ENCODE data around the gene ORC3. TPM values are rescaled to one million over a fixed set of nuclear protein-coding genes. Genes with fewer than 3 reads are reported as not detected.

Gene ORC3
- total RNA-seq, 2 donors from 2014 or later = 48.3 to 62.4 TPM

- Histone ChIP-seq H3K36me3 (ENCODE audit: control insufficient read depth, insufficient read depth, low read length) (peaks cover 47% of the 10 kb centered on the region), H3K27me3 (ENCODE audit: control insufficient read depth, insufficient read depth, low read length, poor library complexity, severe bottlenecking) (no peaks in the 10 kb centered on the region), H3K4me1 (ENCODE audit: control insufficient read depth, insufficient read depth, low read length) (no peaks in the 10 kb centered on the region), H3K4me3 (ENCODE audit: low read length) (no peak overlapping the region), H3K9ac (ENCODE audit: extremely low read depth, low read length, poor library complexity, severe bottlenecking) (no peak overlapping the region), H3K27ac (ENCODE audit: low read depth, low read length) (no peak overlapping the region), H3K9me3 (ENCODE audit: control insufficient read depth, low read length) (no peaks in the 10 kb centered on the region)
- no peak for DNase-seq
- TF ChIP-seq CTCF (conservative IDR thresholded peaks at IDR 0.05) = no peak
- Mint-ChIP-seq H3K9me3 (no peaks in the 10 kb centered on the region), H3K4me1 (peaks cover under 1% of the 10 kb centered on the region), H3K36me3 (ENCODE audit: low read depth) (peaks cover 49% of the 10 kb centered on the region), H3K27ac (no peak overlapping the region), H3K4me3 (no peak overlapping the region), H3K27me3 (ENCODE audit: insufficient read depth) (no peaks in the 10 kb centered on the region)
- WGBS, 2 experiments (ENCODE audit: insufficient coverage in 1 of 2, insufficient read length in 1 of 2) = 86 to 88% methylated on average over 1 to 2 of the region's 2 CpGs
Observed at GRCh38 chr6:87628424-87628823, 38.5 kb downstream of the ORC3 start.

- Mint-ChIP-seq H3K9me3 (no peaks in the 10 kb centered on the region), H3K4me3 (no peak overlapping the region), H3K27ac (no peak overlapping the region), H3K36me3 (ENCODE audit: low read depth) (peaks cover 46% of the 10 kb centered on the region), H3K4me1 (no peaks in the 10 kb centered on the region), H3K27me3 (ENCODE audit: insufficient read depth) (no peaks in the 10 kb centered on the region)
- TF ChIP-seq CTCF (conservative IDR thresholded peaks at IDR 0.05) = no peak
- Histone ChIP-seq H3K4me1 (ENCODE audit: control insufficient read depth, insufficient read depth, low read length) (no peaks in the 10 kb centered on the region), H3K9ac (ENCODE audit: extremely low read depth, low read length, poor library complexity, severe bottlenecking) (no peak overlapping the region), H3K4me3 (ENCODE audit: low read length) (no peak overlapping the region), H3K36me3 (ENCODE audit: control insufficient read depth, insufficient read depth, low read length) (peaks cover 46% of the 10 kb centered on the region), H3K9me3 (ENCODE audit: control insufficient read depth, low read length) (no peaks in the 10 kb centered on the region), H3K27ac (ENCODE audit: low read depth, low read length) (no peak overlapping the region), H3K27me3 (ENCODE audit: control insufficient read depth, insufficient read depth, low read length, poor library complexity, severe bottlenecking) (no peaks in the 10 kb centered on the region)
- DNase-seq = no peak
Observed at GRCh38 chr6:87628881-87629280, 38.9 kb downstream of the ORC3 start.

- H3K9me3 Mint-ChIP-seq = no peaks in the 10 kb centered on the region
- no peaks in the 10 kb centered on the region for H3K4me1 Mint-ChIP-seq
- TF ChIP-seq CTCF (conservative IDR thresholded peaks at IDR 0.05) = no peak
- H3K4me3 ChIP-seq (ENCODE audit: low read length) = no peak overlapping the region
- H3K27me3 ChIP-seq (ENCODE audit: control insufficient read depth, insufficient read depth, low read length, poor library complexity, severe bottlenecking) = no peaks in the 10 kb centered on the region
- no peaks in the 10 kb centered on the region for H3K27me3 Mint-ChIP-seq (ENCODE audit: insufficient read depth)
- H3K4me3 Mint-ChIP-seq = no peak overlapping the region
- peaks cover 38% of the 10 kb centered on the region for H3K36me3 ChIP-seq (ENCODE audit: control insufficient read depth, insufficient read depth, low read length)
- WGBS, 2 experiments (ENCODE audit: insufficient coverage in 1 of 2, insufficient read length in 1 of 2) = 78 to 96% methylated on average over 1 of the region's 1 CpG
- H3K9me3 ChIP-seq (ENCODE audit: control insufficient read depth, low read length) = no peaks in the 10 kb centered on the region
- no peaks in the 10 kb centered on the region for H3K4me1 ChIP-seq (ENCODE audit: control insufficient read depth, insufficient read depth, low read length)
- H3K36me3 Mint-ChIP-seq (ENCODE audit: low read depth) = peaks cover 38% of the 10 kb centered on the region
- no peak overlapping the region for H3K27ac ChIP-seq (ENCODE audit: low read depth, low read length)
- H3K27ac Mint-ChIP-seq = peak overlapping the region; percentile 8
- H3K9ac ChIP-seq (ENCODE audit: extremely low read depth, low read length, poor library complexity, severe bottlenecking) = no peak overlapping the region
- DNase-seq = no peak
Observed at GRCh38 chr6:87630746-87631145, 40.8 kb downstream of the ORC3 start.
